OCI-LY7 (cell line): ENCODE measurements around the gene A2M.

Experiments
- CTCF ChIP-seq: fragments of 200-600 bp; sonication (generic); conservative IDR thresholded peaks from 2 replicates; pipeline ENCODE4 v1.5.1; 2014; ENCODE audit warnings: mild to moderate bottlenecking, antibody characterized with exemption, low read length, moderate library complexity, mixed read lengths
- EZH2phosphoT487 ChIP-seq: fragments of 200-600 bp; sonication (generic); IDR thresholded peaks from 2 replicates; pipeline ENCODE4 v1.6.1; 2018; ENCODE audit warnings: low read depth, borderline replicate concordance, mild to moderate bottlenecking, mixed run types, antibody characterized with exemption, low read length, moderate library complexity, mixed read lengths

GRCh38 chr12:9024512-9024911 lies 91.2 kb downstream of the A2M start:
- no peak for TF ChIP-seq CTCF
- no peak for TF ChIP-seq EZH2phosphoT487
